ENCODE measurements around the gene KIF6.

GRCh38 chr6:39555136-39555535 is 170.1 kb downstream of the KIF6 start:
- TF ChIP-seq CTCF (IDR thresholded peaks at IDR 0.05) (no peak), EZH2 (IDR thresholded peaks at IDR 0.05) (no peak)

Data from neural progenitor cell (in vitro differentiated cells).